Bronchial epithelial cell (primary cell): Measurements from ENCODE around the gene ATG2A. TPM values are rescaled to one million over a fixed set of nuclear protein-coding genes. Genes with fewer than 3 reads are reported as not detected.
A peak's percentile ranks its signal among the peaks of the same experiment; 100 is the strongest.

Experiments
- DNase-seq: peaks from one replicate; pipeline ENCODE4 v3.0.0-alpha.2; 2010; ENCODE audit warnings: low read depth
- FAIRE-seq: peaks from 2 replicates; lab custom pipeline; 2011; peaks lifted over from hg19 to GRCh38; lab: Jason Lieb, UNC
- H3K27me3 ChIP-seq: 2 replicates; pipeline ENCODE4 v1.5.1; 2011; ENCODE audit warnings: low read length; ENCODE audit not compliant: control insufficient read depth, insufficient read depth
- H3K36me3 ChIP-seq: 2 replicates; pipeline ENCODE4 v1.5.1; 2011; ENCODE audit warnings: low read length; ENCODE audit not compliant: control insufficient read depth, insufficient read depth
- H3K4me3 ChIP-seq: 2 replicates; pipeline ENCODE4 v1.5.1; 2011; ENCODE audit warnings: mild to moderate bottlenecking, low read depth, low read length, control low read depth
- total RNA-seq: library from RNA; depleted of rRNA; stranded (reverse); fragments of >200 nt; gene quantifications from 2 replicates; pipeline ENCODE4 v1.2.1, GENCODE V29; 2014
- TF ChIP-seq, protein P1 (sequence below): IDR thresholded peaks from 2 replicates; pipeline ENCODE4 v1.5.1; 2011; ENCODE audit warnings: mild to moderate bottlenecking, moderate library complexity, low read length, control low read depth, inconsistent platforms; ENCODE audit not compliant: insufficient read depth, severe bottlenecking

Gene ATG2A
- total RNA-seq = 6.1 and 7.8 TPM in 2 replicates

DNA sequence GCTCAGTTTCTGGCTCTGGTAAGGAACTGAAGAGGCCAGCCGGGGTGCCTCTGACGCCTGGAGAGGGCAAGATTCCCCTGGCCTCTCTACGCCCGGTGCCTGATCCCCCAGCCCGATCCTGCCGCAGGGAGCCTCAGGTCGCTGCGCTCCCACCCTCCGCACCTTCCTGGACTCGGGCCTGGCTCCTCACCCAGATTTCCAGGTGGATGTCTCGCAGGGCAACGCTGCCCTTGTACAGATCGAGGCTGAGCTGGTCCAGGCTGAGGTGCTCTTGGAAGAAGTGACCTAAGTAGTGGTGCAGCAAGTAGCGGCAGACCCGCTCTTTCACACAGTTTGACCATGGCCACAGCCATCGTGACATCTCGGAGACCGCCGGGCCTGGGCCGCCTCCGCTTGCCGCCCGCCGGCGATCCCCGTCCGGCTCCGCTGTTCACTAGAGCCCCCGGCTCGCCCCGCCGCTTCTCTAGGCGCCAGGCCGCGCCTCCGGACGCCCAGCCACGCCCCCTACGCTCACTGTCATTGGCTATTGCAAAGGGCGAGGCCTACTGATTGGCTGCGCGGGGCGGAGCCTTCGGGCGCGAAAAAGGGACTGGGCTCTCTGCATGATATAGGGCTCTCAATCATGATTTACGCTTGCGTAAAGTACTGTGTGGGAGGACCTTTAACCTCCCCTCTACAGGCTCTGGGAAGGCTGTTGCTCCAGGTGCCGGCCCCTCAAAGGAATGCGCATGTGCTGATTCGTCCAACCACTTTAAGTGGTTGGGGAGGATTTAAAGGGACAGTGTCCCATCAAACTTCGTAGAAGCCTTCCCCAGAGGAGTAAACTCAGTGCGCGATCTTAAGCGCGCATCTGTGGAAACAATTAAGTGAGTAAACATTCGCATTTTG lies at the start of gene ATG2A:
ATG2A (minus strand) TSS at position 435 of the 888 bp plus-strand sequence; CDS start at position 361, 74 bp downstream.
- TF ChIP-seq, protein P1, sequence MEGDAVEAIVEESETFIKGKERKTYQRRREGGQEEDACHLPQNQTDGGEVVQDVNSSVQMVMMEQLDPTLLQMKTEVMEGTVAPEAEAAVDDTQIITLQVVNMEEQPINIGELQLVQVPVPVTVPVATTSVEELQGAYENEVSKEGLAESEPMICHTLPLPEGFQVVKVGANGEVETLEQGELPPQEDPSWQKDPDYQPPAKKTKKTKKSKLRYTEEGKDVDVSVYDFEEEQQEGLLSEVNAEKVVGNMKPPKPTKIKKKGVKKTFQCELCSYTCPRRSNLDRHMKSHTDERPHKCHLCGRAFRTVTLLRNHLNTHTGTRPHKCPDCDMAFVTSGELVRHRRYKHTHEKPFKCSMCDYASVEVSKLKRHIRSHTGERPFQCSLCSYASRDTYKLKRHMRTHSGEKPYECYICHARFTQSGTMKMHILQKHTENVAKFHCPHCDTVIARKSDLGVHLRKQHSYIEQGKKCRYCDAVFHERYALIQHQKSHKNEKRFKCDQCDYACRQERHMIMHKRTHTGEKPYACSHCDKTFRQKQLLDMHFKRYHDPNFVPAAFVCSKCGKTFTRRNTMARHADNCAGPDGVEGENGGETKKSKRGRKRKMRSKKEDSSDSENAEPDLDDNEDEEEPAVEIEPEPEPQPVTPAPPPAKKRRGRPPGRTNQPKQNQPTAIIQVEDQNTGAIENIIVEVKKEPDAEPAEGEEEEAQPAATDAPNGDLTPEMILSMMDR = no peak
- no peaks in the 10 kb centered on the region for H3K27me3 ChIP-seq
- peak within 1 kb of the TSS; percentile 95 for H3K4me3 ChIP-seq
- H3K36me3 ChIP-seq = peaks cover 19% of the 10 kb centered on the region
- FAIRE-seq (peak; percentile 13), DNase-seq (peak; percentile 100)

DNA sequence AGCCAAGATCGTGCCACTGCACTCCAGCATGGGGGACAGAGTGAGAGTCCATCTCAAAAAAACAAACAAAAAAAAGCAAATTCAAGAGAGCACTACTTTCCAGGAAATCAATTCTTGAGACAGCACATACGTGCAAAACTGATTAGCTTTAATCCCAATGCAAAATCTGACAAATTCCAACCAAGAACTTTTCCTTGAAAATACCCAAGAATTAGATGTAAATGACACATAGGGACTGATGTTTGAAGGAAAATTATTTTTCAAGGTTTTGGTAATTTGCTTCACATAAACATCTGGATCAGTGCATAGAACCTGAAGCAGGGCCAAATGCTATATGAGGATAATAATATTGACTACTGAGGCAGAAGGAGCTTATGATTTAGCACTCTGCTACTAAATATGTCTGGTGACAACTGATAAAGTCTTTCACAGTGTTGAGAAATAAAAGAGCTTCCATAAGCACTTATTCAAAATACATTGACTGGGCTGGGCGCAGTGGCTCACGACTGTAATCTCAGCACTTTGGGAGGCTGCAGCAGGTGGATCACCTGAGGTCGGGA lies 46.1 kb upstream of the ATG2A start:
- no peaks in the 10 kb centered on the region for H3K27me3 ChIP-seq
- no peak for DNase-seq
- no peaks in the 10 kb centered on the region for H3K36me3 ChIP-seq
- H3K4me3 ChIP-seq = no peak overlapping the region
- no peak for FAIRE-seq
- TF ChIP-seq, protein P1 = no peak

DNA sequence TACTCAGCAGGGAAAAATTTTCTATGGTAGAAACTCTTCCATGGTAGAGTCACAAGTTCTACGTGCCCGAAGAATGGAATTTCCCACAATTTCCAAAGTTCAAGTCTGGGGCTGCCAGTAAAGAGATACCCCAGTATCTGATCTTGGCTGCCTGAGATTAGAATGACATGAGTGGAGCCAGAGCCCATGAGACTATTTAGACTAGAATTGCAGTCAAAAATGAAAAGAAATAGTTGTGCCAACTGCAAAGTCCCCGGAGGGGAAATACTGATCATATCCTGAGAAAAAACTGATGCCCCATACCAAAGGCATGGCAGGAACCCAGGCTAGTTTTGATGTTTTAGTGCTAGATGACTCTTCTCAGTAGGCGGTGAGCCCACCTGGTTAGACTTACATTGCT lies 43.7 kb upstream of the ATG2A start:
- DNase-seq = no peak
- no peaks in the 10 kb centered on the region for H3K36me3 ChIP-seq
- no peaks in the 10 kb centered on the region for H3K27me3 ChIP-seq
- FAIRE-seq = no peak
- TF ChIP-seq, protein P1 = no peak
- H3K4me3 ChIP-seq = no peak overlapping the region

DNA sequence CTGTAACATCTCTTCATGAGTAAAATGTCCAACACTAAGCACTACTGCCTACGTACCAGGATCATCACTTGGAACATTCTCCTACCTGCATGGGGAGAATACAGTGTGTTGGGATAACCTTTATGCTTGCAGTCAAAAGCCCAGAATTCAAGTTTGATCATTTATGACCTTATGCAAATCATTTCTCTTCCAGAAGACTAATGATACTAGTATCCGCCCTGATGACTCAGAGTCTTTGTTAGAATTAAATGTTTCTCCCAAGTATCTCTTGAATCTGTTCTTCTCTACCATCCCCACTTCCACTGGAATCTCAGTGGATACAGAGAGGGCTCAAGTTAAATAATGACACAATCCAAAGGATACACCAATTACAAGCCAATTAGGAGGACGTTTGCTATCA lies 42.5 kb upstream of the ATG2A start:
- no peaks in the 10 kb centered on the region for H3K36me3 ChIP-seq
- no peaks in the 10 kb centered on the region for H3K27me3 ChIP-seq
- FAIRE-seq (no peak), DNase-seq (peak; percentile 36)
- H3K4me3 ChIP-seq = no peak overlapping the region
- TF ChIP-seq, protein P1 = no peak

DNA sequence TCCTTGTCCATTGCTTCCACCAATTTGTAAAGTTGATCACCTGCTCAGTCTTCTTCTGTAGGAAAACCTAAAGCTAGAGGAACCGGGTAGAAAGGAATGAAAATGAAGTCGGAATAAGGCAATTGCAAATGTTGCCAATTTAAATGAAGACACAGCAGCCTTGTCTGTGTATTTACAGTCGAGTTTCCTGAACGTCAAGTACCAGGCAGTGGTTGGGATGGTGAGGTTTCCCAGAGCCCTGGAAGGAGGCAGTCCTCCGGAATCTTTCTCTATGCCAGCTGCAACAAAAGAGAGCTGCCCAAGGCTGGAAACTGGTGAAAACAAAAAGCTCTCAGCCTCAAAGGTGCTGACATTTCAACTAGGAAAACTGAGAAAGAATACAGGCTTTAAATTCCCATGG lies 37.2 kb upstream of the ATG2A start:
- no peak for FAIRE-seq

More for the DNA sequence above, 37.2 kb upstream of the ATG2A start:
- no peaks in the 10 kb centered on the region for H3K36me3 ChIP-seq
- no peak overlapping the region for H3K4me3 ChIP-seq
- no peak for DNase-seq
- TF ChIP-seq, protein P1 = no peak
- no peaks in the 10 kb centered on the region for H3K27me3 ChIP-seq
